Stimulated activated CD8-positive, alpha-beta memory T cell treated with anti-CD3 and anti-CD28 coated beads, Interleukin-7, amount 100 ng/mL, for 48 hours (primary cell): ENCODE results near the gene RPS25.
"Not testable (repeated sequence)": the region's sequence is repeated elsewhere in the genome, so short reads cannot be mapped to it uniquely, and the experiment has no call there.

Experiments
- DNase-seq, 2 donors: peaks; one replicate each; pipeline ENCODE4 v3.0.0-alpha.2; 2020; ENCODE audit warnings: low read depth in 1 of 2; ENCODE audit errors: extremely low read depth in 1 of 2

The RPS25 gene

DNA sequence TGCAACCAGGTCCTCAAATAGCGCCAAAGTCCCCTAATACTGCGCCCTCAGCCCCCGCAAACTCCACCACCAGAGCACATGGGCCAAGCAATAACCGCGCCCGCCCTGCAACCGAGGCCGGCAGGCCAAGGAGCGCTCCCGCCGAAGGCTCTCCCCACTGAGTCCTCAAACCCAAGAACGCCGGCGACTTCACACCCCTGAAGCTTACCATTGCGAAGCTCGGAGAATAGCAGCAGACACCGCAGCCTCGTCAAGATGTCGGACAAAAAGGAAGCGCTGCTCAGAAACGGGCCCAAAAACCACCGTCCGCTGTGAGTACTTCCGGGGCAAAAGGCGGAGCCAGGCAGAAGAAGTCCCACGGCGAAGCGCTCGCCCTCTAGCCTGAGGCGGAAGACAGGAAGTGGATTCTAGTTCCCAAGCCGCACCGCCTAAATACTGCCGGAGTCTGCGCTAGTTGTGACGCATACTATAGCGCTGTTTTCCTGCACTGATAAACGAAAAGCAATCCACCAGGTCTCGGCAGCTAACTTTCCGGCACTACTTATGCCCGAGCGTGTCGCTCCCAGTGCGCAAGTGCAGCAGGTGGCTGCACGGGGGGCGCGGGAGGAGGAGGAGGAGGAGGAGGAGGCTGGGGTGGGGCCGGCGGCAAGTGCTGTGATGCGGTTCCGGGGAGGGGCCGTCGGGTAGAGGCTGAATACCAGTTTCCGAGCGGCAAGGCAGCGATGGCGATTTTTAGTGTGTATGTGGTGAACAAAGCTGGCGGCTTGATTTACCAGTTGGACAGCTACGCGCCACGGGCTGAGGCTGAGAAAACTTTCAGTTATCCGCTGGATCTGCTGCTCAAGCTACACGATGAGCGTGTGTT is at the start of gene RPS25, which contains the start of gene TRAPPC4:
RPS25 (minus strand) TSS at position 270 of the 865 bp plus-strand sequence; CDS start at position 211, 59 bp downstream.
TRAPPC4 (plus strand) TSS at position 693 of the 865 bp plus-strand sequence; CDS start at position 723, 30 bp downstream.
- DNase-seq = peak; percentile 83 to 95

GRCh38 chr11:119067371-119068222 is 49.5 kb upstream of the RPS25 start, which contains the start of gene VPS11:
Gene VPS11, plus strand, starts transcription at chr11:119067818. Its CDS starts 6 bp downstream, at chr11:119067824.
- DNase-seq = peak; percentile 96 to 97

DNA sequence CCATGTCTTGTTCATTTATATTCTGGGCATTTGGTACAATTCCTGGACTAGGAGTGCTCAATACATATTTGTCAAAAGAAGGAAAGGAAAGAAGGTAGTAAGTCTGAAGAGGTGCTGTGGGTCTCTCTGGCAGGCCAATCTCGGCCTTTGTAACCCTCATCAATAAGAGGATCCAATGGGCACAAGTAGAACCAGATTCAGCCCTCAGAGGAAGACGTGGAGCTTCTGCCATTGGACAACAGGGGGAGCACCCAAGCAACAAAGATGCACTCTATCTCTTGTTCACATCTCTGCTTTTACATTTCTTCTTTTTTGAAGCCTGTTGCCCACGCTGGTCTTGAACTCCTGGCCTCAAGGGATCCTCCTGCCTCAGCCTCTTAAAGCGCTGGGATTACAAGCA is 47.2 kb upstream of the RPS25 start:
- DNase-seq = peak in 1 of 2 donors; percentile 18

GRCh38 chr11:119062779-119063178 is 44.6 kb upstream of the RPS25 start:
- no peak for DNase-seq

DNA sequence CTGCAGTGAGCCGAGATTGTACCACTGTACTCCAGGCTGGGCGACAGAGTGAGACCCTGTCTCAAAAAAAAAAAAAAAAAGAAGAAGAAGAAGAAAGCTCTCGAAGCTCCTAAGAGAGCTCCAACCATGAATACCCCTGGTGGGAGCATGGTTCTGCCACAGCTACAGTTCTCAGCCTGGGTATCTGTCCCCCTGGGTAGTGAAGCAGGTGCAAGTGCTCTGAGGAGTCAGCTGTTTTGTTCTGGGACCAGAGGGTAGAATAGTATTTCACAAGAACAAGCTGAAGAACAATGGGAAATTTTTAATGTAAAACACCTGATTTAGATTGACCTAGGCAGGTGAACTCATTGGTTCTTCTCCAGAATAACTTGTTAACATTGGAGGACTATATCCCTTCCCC is 43.1 kb upstream of the RPS25 start:
- no peak for DNase-seq

DNA sequence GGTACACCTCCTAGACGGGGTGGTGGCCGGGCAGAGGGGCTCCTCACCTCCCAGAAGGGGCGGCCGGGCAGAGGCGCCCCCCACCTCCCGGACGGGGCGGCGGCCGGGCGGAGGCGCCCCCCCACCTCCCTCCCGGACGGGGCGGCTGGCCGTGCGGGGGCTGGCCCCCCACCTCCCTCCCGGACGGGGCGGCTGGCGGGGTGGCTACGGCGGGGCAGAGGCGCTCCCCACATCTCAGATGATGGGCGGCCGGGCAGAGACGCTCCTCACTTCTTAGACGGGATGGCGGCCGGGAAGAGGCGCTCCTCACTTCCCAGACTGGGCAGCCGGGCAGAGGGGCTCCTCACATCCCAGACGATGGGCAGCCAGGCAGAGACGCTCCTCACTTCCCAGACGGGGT is 41.0 kb upstream of the RPS25 start:
- not testable (repeated sequence) for DNase-seq

DNA sequence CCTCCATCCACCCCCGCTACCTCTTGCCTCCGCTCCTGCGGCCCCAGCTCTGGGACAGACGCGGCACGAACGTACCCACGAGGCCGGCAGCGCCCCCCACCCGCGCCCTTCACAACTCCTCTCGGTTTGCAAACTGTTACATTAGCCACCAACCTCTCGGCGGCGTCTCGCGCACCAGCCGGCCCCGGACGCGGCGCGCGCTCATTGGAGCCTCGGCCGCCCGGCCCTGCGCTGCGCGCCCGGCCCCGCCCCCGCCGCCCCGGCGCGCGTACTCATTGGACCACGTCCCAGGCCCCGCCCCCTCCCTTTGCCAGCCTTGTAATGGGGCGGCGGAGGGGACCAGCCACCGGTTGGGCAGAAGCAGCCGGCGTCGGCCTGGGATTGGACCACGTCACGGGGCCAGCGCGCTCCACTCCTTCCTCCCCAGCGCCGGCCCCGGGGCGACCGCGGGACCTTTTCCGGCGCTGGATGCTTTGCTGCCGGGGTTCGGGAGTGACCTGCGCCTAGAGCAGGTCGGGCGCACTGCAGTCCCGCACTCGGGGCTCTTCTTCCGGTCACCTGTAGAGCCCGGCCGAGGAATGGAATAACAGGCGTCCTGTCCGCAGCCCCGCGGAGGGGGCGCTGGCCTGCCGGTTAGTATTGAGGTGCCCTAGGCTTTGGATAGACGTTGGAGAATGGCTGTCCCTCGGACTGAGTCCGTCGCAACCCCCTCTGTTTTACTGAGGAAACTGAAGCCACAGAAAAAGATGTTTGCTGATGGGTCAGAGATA is 39.0 kb upstream of the RPS25 start, which contains the start of gene HYOU1:
HYOU1 (minus strand) TSS at position 206 of the 770 bp plus-strand sequence. CDS start 1,045 bp downstream, outside the sequence.
- peak; percentile 96 to 97 for DNase-seq

GRCh38 chr11:119056421-119056999 is 38.4 kb upstream of the RPS25 start:
- DNase-seq = no peak

GRCh38 chr11:119055901-119056300 is 37.8 kb upstream of the RPS25 start:
- no peak for DNase-seq

- DNase-seq = no peak
These were observed 36.3 kb upstream of the RPS25 start for GRCh38 chr11:119054418-119054817.

GRCh38 chr11:119052163-119052814 is 34.1 kb upstream of the RPS25 start:
- no peak for DNase-seq

- DNase-seq = no peak
These were observed 33.5 kb upstream of the RPS25 start for GRCh38 chr11:119051440-119052162.

- DNase-seq = no peak
These were observed 30.9 kb upstream of the RPS25 start for GRCh38 chr11:119049081-119049480.

GRCh38 chr11:119048644-119049043 is 30.5 kb upstream of the RPS25 start:
- no peak for DNase-seq

DNA sequence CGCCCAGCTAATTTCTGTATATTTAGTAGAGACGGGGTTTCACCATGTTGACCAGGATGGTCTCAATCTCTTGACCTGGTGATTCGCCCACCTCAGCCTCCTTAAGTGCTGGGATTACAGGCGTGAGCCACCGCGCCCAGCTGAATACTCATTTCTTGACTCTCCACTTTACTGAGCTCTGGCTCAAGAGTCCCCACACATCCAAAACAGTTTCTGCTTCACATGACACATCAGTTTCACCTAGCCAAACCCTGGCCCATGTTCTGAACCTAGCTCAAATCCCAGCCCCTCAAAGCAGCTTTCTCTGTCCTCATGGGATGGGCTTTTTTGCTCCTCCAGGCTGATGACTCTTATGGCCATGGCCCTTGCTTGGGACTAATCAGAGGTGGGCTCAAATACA is 29.1 kb upstream of the RPS25 start:
- DNase-seq = peak in 1 of 2 donors; percentile 25

DNA sequence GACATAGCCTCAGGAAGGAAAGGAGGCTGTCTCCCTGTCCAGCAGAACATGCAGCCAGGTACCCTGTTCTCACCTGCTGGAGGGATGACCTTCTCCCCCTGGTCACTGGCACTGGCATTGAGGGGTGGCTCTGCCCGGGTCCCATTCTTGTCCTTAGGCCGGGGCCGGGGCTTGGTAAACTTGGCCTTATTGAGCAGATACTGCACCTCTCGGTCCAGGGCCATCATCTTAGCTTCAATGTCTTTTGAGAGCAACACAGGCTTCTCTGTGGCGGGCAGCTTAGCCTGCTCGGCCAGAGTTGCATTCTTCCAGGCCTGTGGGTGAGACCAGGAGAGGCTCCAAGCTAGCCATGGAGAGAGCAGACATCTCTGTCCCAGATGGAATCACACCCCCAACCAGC is 28.3 kb upstream of the RPS25 start:
- DNase-seq = no peak

GRCh38 chr11:119044708-119045107 is 26.6 kb upstream of the RPS25 start:
- DNase-seq = no peak

- DNase-seq = no peak
These were observed 24.8 kb upstream of the RPS25 start for GRCh38 chr11:119042927-119043326.
